ENCODE measurements around the gene SLC22A4. TPM values are rescaled to one million over a fixed set of nuclear protein-coding genes. Genes with fewer than 3 reads are reported as not detected.

SLC22A4 gene
- total RNA-seq, 1 donor from 2014 or later: 2.1 TPM

- no peak for DNase-seq
- intact Hi-C loops (cut with micrococcal nuclease): no loop called here
- no peak overlapping the region for H3K27ac Mint-ChIP-seq
- peaks cover 69% of the 10 kb centered on the region for H3K4me1 Mint-ChIP-seq
- no peak overlapping the region for H3K4me3 Mint-ChIP-seq
- H3K9me3 Mint-ChIP-seq: no peaks in the 10 kb centered on the region
- peaks cover 17% of the 10 kb centered on the region for H3K36me3 Mint-ChIP-seq (ENCODE audit: low read depth)
- H3K27me3 Mint-ChIP-seq: no peaks in the 10 kb centered on the region
These were observed 99.0 kb downstream of the SLC22A4 start for GRCh38 chr5:132392978-132393825.

Other genes starting within 250 kb of the SLC22A4 start
- 67.7 and 71.3 TPM in 2 replicates for gene IL3, start 233.7 kb upstream of the SLC22A4 start, total RNA-seq
- gene CSF2, start 220.6 kb upstream of the SLC22A4 start, total RNA-seq: 1,084 and 1,122 TPM in 2 replicates
- gene P4HA2, start 66.5 kb upstream of the SLC22A4 start, total RNA-seq: 45.5 and 49.5 TPM in 2 replicates
- gene PDLIM4, start 36.7 kb upstream of the SLC22A4 start, total RNA-seq: 0.72 and 0.78 TPM in 2 replicates
- 4.9 and 5.5 TPM in 2 replicates for gene SLC22A5, start 75.3 kb downstream of the SLC22A4 start, total RNA-seq
- gene IRF1, start 196.4 kb downstream of the SLC22A4 start, total RNA-seq: 167 and 181 TPM in 2 replicates
- 7.0 and 7.1 TPM in 2 replicates for gene IL5, start 249.1 kb downstream of the SLC22A4 start, total RNA-seq